GM19324 (cell line): ENCODE results near the gene MBNL2.

Experiments used
- ATAC-seq: cut with Tn5 transposase; IDR thresholded peaks from one replicate; pipeline ENCODE4 v1.9.1; 2021; ENCODE audit warnings: mild to moderate bottlenecking, moderate library complexity; ENCODE audit not compliant: unreplicated experiment, low FRiP score

Gene MBNL2

DNA sequence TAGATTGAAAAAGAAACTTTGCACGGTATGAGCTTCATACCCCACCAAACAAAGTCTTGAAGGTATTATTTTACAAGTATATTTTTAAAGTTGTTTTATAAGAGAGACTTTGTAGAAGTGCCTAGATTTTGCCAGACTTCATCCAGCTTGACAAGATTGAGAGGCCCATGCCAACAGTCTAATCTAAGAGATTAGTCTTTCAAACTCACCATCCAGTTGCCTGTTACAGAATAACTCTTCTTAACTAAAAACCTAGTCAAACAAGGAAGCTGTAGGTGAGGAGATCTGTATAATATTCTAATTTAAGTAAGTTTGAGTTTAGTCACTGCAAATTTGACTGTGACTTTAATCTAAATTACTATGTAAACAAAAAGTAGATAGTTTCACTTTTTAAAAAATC is 169.9 kb downstream of the MBNL2 start:
- ATAC-seq: no peak

DNA sequence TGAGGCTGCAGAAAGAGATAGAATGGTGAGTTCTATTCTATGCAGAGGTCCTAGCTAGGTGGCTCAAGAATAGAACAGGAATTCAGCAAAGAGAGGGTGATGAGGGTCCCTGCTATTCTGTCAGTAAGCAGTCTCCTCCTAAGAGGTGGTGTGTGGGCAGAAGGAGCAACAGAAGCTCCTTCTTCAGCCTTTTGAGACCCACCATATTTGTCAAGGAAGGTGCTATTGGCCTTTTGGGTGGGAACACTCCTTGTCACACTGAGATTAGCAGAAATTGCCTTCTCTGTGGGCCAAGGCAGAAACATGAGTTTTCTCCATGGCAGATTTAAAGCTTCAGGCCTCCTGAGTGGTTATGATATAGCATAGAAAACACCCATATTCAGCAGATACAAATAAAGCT is 172.4 kb downstream of the MBNL2 start:
- no peak for ATAC-seq

GRCh38 chr13:97395447-97396136 is 173.5 kb downstream of the MBNL2 start:
- ATAC-seq: no peak

- ATAC-seq: no peak
These were observed 175.1 kb downstream of the MBNL2 start for GRCh38 chr13:97397267-97397666.

DNA sequence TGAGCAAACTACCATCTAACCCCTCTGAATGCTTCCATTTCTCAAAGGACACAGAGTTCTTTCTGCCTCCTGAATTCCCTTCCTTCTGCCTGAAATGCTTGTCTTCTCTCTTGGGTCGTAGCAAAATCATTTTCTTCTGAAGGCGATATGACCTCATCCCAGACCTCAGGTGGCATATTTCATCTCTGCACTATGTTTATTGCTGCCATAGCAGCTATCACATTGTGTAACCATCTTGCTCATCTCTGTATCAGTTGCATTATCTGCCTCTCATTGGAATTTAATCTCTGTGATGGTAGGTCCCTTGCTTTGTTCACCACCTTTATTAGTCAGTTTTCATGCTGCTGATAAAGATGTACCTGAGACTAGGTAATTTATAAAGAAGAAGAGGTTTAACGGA is 179.3 kb downstream of the MBNL2 start:
- ATAC-seq: no peak

DNA sequence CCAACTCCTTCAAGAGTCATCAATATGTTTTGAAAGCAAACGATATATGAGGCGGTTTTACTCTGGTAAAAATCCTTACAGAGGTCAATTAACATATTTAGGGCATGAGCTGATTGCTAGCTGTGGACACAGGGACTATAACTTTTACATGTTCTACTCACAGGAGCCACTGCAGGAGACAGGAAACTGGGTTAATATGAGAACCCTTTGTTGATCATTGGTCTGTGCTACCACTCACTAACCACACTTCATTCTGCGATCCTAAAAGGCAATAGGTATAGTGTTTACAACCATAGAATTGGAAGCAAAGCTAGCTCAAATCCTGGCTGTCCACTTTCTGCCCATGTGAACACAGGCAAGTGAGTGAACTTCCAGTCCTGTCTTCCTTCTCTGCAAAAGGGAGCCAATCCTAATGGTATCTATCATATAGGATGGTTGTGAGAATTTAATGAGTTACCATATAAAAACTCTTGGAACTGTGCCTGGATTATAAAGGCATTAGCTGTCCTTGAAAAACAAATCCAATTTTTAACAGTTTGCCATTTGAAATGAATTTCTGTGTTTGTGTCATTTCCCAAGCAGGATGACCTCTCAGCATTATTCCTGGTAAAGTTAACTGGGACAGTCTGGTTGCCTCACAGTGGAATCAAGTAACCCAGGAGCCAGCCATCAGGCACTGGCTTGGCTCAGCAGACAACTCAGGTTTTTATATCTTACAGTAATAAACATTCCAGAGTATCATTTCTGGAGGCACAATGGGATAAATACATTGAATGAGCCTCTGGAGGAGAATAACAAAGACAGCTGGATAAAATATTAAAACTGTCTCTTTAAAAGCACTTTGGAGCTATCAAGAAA is 182.0 kb downstream of the MBNL2 start:
- no peak for ATAC-seq

DNA sequence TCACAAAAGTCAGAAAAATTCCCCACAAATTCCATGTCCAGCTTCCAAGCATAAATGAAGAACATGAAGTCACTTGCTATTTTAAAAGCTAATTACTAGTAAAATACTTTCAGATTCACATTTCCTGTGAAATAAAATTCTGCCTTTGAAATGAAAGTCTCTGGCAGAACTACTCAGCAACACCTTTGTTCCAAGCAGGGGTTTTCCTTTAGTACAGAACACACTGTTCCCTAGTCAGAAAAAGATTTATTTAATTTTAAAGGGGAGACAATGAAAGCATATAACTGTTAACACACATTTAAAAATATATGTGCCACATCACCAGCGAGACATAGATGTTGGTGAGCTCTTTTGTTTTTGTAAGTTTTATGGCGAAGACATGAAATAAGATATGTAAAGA is 185.4 kb downstream of the MBNL2 start:
- ATAC-seq: no peak

DNA sequence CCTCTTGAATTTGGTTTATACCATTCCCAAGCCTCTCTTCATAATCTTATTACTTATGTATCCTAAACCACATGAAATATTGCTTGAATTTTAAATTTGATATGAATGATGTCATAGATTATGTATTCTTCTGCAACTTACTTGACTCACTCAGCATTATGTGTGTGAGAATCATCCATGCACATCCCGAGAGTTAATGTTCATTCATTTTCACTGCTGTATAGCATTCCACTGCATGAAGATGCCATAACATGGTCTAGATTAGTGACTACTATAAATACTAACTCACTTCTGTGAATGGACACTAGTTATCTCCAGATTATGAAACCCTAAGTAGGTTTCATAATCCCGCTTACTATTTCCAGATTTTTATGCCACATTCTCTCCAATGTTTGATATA is 186.8 kb downstream of the MBNL2 start:
- no peak for ATAC-seq

GRCh38 chr13:97411984-97412383 is 189.9 kb downstream of the MBNL2 start:
- ATAC-seq: no peak

DNA sequence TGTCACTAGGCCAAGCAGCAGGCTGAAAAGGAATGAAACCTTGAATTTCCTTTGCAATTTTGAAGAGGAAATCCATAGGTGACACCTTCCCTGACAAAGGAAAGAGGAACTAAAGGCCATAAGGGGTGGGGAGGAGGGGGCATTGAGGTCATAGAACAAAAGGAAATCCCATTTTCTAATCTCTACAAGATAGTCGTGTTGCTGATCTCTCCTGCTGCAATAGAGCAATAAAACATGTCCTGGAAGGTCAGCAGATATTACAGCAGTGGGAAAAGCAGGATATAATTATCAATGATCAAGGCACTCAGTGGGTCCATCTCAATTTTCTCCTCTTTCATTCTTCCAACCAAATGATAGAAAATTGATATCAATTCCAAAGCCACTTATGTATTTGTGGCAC is 191.6 kb downstream of the MBNL2 start:
- no peak for ATAC-seq

DNA sequence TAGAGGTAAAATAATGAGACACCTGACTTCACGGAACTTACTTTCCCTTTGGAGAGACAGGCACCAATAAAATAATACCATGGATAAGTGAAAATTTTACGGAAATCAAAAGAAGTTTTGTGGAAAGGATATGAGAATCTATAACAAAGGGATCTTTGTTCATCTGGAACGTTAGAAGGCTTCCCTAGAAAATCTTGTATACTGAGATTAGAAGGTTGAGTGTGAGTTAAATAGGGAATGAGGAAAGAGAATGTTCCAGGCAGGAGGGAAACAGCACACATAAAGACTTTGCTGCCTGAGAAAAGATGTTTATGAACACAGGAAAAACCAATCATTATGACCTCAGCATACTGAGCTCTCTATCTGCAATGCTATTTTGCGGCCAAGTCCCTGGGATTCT is 192.3 kb downstream of the MBNL2 start:
- ATAC-seq: no peak

GRCh38 chr13:97417698-97418097 is 195.6 kb downstream of the MBNL2 start:
- no peak for ATAC-seq

- ATAC-seq: no peak
These were observed 200.3 kb downstream of the MBNL2 start for GRCh38 chr13:97422118-97423054.

- ATAC-seq: no peak
These were observed 201.3 kb downstream of the MBNL2 start for GRCh38 chr13:97423300-97424045.

DNA sequence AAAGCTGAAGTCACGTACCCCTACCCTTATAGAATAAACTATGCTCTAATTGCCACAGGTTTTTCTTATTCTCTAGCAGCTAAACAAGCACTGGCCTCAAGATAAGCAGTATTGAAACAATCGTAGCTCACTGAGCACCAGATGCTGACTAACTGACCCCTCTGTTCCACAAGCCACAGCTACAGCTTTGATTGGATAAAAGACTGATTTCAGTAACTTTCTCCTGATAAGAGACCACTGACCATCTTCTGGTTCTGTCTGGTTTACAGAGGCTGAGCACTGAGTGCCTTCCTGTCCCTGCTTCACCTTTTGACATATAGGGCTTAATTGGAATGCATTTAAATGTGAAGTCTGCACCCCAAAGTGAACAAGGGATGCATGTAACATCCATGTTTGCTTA is 203.5 kb downstream of the MBNL2 start:
- no peak for ATAC-seq

DNA sequence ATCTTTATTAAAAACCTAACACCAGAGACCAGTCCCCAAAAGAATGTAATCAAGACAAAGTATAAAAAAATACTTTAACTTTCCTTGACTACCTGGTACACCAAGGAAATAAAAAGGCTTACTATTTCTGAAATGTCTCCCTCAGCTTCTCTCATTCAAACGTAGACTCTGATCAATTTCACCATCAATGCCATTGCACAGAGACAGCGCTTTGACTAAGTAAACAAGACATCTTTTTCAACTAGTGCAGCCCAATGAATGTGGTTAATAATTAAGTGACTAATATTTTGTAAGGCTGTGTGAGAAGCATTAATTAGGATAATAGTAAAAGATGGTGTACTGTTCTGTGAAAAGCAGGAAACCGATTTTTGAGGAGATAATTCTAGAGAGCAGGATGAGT is 204.6 kb downstream of the MBNL2 start:
- no peak for ATAC-seq

DNA sequence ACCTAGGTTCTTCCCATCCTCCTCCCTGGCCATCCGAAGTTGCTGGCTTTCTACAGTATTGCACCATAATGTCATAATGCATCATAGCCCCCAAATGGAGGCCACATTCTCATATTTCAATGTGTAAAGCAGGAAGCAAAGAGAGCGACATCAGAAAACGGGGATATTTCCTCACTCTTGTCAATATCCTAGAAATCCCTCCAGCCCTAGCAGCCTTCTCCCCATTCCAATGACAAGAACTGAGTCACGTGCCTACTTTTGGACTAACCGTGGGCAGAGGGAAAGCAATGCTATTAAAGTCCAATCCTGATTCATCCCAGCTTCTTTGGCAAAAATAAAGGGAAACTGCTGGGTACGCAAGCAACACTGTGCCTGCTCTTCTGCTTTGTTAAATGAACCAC is 207.5 kb downstream of the MBNL2 start:
- ATAC-seq: no peak

GRCh38 chr13:97430296-97430695 is 208.2 kb downstream of the MBNL2 start:
- no peak for ATAC-seq

- no peak for ATAC-seq
These were observed 209.1 kb downstream of the MBNL2 start for GRCh38 chr13:97431171-97431764.
